HL-60 (cell line): ENCODE results near the gene FBXW4.

ENCODE experiments used
- DNase-seq, 2 experiments: peaks; one replicate each; pipeline ENCODE4 v3.0.0-alpha.2; 2010 to 2020; ENCODE audit warnings: low read depth in 1 of 2, low spot score in 1 of 2
- H3K27ac ChIP-seq: fragments of 250-450 bp; sonication (Bioruptor Pico); replicated peaks from 2 replicates; pipeline ENCODE4 v1.5.1; 2020; ENCODE audit warnings: mild to moderate bottlenecking, moderate library complexity
- H3K27me3 ChIP-seq: fragments of 250-450 bp; sonication (Bioruptor Pico); 2 replicates; pipeline ENCODE4 v1.5.1; 2021; ENCODE audit warnings: mild to moderate bottlenecking, moderate library complexity; ENCODE audit not compliant: insufficient read depth, poor library complexity, severe bottlenecking
- H3K4me3 ChIP-seq: replicated peaks from 2 replicates; pipeline ENCODE4 v1.5.1; 2011; ENCODE audit warnings: mild to moderate bottlenecking, control low read depth, low read length; ENCODE audit not compliant: insufficient read depth
- GABPA ChIP-seq: IDR thresholded peaks from 2 replicates; pipeline ENCODE4 v1.6.1; 2012; ENCODE audit warnings: low read depth
- POLR2AphosphoS5 ChIP-seq: IDR thresholded peaks from 2 replicates; pipeline ENCODE4 v1.6.1; 2012; ENCODE audit warnings: low read depth
- SPI1 ChIP-seq: IDR thresholded peaks from 2 replicates; pipeline ENCODE4 v1.6.1; 2012; ENCODE audit warnings: low read depth, mild to moderate bottlenecking, borderline replicate concordance
- TF ChIP-seq, protein P1 (sequence below): IDR thresholded peaks from one replicate; pipeline ENCODE4 v1.5.1; 2011; ENCODE audit warnings: low read length, control low read depth, inconsistent platforms; ENCODE audit not compliant: insufficient read depth
- TF ChIP-seq, protein P2 (sequence below): IDR thresholded peaks from 2 replicates; pipeline ENCODE4 v1.6.1; 2012; ENCODE audit warnings: low read depth; ENCODE audit not compliant: insufficient replicate concordance

FBXW4 gene

DNA sequence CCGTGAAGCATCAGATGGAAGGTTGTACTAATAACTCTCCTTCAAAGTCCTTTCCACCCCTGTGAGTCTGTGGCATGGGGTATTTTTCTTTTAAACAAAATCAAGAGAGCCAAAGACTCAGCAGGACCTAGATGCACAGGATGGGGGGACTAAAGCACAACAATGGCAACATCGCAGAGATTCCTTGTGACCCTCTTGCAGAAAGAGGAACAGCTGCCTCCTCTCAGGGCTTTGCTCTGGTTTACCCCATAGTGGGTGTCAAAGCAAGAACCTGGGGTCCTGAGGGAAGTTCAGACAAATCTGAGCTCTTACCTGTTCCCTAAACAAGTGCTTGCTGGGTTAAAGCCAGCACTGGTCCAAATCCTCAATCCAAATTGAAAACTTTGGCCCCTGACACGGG lies 41.7 kb upstream of the FBXW4 start:
- TF ChIP-seq SPI1, result peak; percentile 31; the same call in 1 of the 2 replicates
- TF ChIP-seq POLR2AphosphoS5, result no peak
- DNase-seq, result no peak
- no peak overlapping the region for H3K4me3 ChIP-seq
- no peak overlapping the region for H3K27ac ChIP-seq
- H3K27me3 ChIP-seq, result peaks cover 5% of the 10 kb centered on the region

DNA sequence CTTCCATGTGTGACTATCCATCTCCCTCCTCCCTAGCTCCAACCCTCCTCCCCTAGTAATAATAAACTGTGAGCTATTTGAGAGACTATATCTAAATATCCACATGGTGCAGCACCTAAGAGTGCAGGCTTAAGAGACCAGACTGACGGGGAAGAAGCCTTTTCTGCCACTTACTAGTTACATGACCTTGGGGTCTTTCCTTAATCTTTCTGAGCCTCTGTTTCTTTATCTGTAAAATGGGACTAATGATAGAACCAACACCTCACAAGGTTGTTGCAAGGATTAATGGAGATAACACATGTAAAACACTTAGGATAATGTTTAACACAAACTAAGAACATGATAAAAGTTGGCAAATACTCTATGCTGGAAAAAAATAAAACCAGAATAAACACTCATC lies 37.1 kb upstream of the FBXW4 start:
- Histone ChIP-seq H3K27me3 (peaks cover 5% of the 10 kb centered on the region), H3K4me3 (no peak overlapping the region), H3K27ac (no peak overlapping the region)
- no peak for DNase-seq
- TF ChIP-seq, protein P1, sequence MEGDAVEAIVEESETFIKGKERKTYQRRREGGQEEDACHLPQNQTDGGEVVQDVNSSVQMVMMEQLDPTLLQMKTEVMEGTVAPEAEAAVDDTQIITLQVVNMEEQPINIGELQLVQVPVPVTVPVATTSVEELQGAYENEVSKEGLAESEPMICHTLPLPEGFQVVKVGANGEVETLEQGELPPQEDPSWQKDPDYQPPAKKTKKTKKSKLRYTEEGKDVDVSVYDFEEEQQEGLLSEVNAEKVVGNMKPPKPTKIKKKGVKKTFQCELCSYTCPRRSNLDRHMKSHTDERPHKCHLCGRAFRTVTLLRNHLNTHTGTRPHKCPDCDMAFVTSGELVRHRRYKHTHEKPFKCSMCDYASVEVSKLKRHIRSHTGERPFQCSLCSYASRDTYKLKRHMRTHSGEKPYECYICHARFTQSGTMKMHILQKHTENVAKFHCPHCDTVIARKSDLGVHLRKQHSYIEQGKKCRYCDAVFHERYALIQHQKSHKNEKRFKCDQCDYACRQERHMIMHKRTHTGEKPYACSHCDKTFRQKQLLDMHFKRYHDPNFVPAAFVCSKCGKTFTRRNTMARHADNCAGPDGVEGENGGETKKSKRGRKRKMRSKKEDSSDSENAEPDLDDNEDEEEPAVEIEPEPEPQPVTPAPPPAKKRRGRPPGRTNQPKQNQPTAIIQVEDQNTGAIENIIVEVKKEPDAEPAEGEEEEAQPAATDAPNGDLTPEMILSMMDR, result no peak
- TF ChIP-seq GABPA (no peak), POLR2AphosphoS5 (no peak), SPI1 (no peak)
- TF ChIP-seq, protein P2, sequence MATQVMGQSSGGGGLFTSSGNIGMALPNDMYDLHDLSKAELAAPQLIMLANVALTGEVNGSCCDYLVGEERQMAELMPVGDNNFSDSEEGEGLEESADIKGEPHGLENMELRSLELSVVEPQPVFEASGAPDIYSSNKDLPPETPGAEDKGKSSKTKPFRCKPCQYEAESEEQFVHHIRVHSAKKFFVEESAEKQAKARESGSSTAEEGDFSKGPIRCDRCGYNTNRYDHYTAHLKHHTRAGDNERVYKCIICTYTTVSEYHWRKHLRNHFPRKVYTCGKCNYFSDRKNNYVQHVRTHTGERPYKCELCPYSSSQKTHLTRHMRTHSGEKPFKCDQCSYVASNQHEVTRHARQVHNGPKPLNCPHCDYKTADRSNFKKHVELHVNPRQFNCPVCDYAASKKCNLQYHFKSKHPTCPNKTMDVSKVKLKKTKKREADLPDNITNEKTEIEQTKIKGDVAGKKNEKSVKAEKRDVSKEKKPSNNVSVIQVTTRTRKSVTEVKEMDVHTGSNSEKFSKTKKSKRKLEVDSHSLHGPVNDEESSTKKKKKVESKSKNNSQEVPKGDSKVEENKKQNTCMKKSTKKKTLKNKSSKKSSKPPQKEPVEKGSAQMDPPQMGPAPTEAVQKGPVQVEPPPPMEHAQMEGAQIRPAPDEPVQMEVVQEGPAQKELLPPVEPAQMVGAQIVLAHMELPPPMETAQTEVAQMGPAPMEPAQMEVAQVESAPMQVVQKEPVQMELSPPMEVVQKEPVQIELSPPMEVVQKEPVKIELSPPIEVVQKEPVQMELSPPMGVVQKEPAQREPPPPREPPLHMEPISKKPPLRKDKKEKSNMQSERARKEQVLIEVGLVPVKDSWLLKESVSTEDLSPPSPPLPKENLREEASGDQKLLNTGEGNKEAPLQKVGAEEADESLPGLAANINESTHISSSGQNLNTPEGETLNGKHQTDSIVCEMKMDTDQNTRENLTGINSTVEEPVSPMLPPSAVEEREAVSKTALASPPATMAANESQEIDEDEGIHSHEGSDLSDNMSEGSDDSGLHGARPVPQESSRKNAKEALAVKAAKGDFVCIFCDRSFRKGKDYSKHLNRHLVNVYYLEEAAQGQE, result no peak

DNA sequence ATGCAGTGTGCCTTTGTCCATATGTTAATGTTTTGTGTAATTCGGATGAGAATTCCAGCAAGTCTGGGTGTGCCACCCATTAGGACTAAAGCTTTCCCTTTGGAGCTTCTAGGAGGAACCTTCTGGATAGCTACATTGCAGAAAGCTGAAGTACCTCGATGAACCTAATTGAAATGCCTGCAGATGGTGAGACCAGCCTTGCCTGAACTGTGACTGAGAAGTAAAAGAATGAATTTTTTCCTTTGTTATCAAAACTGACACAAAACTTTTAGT lies 31.1 kb upstream of the FBXW4 start:
- DNase-seq, result no peak
- Histone ChIP-seq H3K27me3 (peaks cover 3% of the 10 kb centered on the region), H3K4me3 (no peak overlapping the region), H3K27ac (no peak overlapping the region)
- no peak for TF ChIP-seq POLR2AphosphoS5
- TF ChIP-seq, protein P1, result no peak
- TF ChIP-seq, protein P2, result no peak
- TF ChIP-seq SPI1, result no peak
- no peak for TF ChIP-seq GABPA

DNA sequence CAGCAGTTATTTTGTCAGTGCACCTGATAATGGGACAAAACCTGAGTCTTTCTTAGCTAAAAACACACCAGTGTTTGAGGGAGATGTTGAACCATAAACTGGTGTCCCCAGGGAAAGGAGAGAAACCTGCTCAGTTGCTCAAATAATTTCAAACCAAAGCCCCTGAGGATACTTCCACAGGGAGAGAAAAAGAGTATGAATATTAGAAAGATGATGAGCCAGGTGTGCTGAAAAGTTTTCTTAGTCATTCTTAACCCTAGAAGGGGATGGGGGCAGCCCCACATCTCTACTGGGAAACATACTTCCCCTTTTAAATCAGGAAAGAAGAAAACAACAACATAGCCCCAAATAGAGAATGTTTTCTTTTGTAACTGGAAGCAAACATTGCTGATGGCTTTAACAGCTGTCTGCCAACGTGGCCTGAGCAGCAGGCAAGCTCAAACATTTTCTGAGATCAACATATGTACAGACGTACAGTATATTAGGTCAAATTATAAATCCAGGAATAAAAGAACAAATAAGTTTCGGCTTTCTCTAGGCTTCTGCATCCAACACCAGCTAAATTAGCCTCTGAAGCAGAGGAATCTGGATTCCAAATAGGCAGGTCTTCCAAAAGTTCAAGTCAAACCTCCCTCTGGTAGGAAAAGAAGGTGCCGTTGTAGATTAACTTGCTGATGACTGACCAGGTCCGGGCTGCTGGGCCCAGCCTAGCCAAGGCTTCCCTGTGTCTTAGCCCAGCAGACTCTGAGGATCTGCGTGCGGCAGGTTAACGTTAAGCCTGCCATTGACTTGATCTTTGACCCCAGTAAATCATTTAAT lies 30.5 kb upstream of the FBXW4 start:
- DNase-seq, result no peak
- no peak overlapping the region for H3K4me3 ChIP-seq
- peaks cover 3% of the 10 kb centered on the region for H3K27me3 ChIP-seq
- H3K27ac ChIP-seq, result no peak overlapping the region
- TF ChIP-seq, protein P2, result no peak
- TF ChIP-seq POLR2AphosphoS5 (no peak), SPI1 (no peak), GABPA (no peak)
- TF ChIP-seq, protein P1, result no peak
